HepG2 (cell line): ENCODE results near the gene SNRPD2. TPM values are rescaled to one million over a fixed set of nuclear protein-coding genes. Genes with fewer than 3 reads are reported as not detected.

Experiments
- AHDC1 ChIP-seq: sonication (generic); formaldehyde crosslinking; IDR thresholded peaks from 2 replicates; pipeline ENCODE4 v1.5.1; 2020; ENCODE audit warnings: mild to moderate bottlenecking, missing genetic modification reagents, borderline replicate concordance
- CREB1 ChIP-seq, 2 experiments: fragments of 450-650 bp in 1 of 2; IDR thresholded peaks; 2 replicates each; pipeline ENCODE4 v1.6.1; 2016 to 2017; ENCODE audit warnings: control low read depth in 1 of 2, mild to moderate bottlenecking in 1 of 2, missing compliant biosample characterization in 1 of 2, missing genetic modification characterization in 1 of 2
- KLF12 ChIP-seq: sonication (generic); formaldehyde crosslinking; IDR thresholded peaks from 2 replicates; pipeline ENCODE4 v1.4.0; 2020; ENCODE audit warnings: missing genetic modification reagents, borderline replicate concordance
- NCOA1 ChIP-seq: sonication (generic); formaldehyde crosslinking; IDR thresholded peaks from 2 replicates; pipeline ENCODE4 v1.9.0; 2021; ENCODE audit warnings: missing genetic modification reagents
- PHB2 ChIP-seq: fragments of 450-650 bp; IDR thresholded peaks from 2 replicates; pipeline ENCODE4 v1.6.1; 2018; ENCODE audit not compliant: partially characterized antibody
- POLR2A ChIP-seq, 2 experiments: IDR thresholded peaks; 2 replicates each; pipeline ENCODE4 v1.6.1; 2011; ENCODE audit warnings: low read depth in 2 of 2, low read length in 2 of 2, mild to moderate bottlenecking in 1 of 2, moderate library complexity in 1 of 2; ENCODE audit not compliant: insufficient read depth in 1 of 2
- RBFOX2 ChIP-seq: fragments of 200-400 bp; formaldehyde crosslinking; IDR thresholded peaks from 2 replicates; pipeline ENCODE4 v1.6.1; 2017; ENCODE audit warnings: low read depth, mild to moderate bottlenecking, low read length
- RELA ChIP-seq: sonication (generic); formaldehyde crosslinking; IDR thresholded peaks from 2 replicates; pipeline ENCODE4 v1.4.0; 2020; ENCODE audit warnings: missing genetic modification reagents
- RFXANK ChIP-seq: IDR thresholded peaks from 2 replicates; pipeline ENCODE4 v1.6.1; 2016
- SP5 ChIP-seq: IDR thresholded peaks from 2 replicates; pipeline ENCODE4 v1.6.1; 2016; ENCODE audit warnings: low read depth, borderline replicate concordance
- TBP ChIP-seq: sonication (generic); formaldehyde crosslinking; IDR thresholded peaks from 2 replicates; pipeline ENCODE4 v1.5.0; 2020; ENCODE audit warnings: missing genetic modification reagents
- TIGD3 ChIP-seq: sonication (generic); formaldehyde crosslinking; IDR thresholded peaks from 2 replicates; pipeline ENCODE4 v1.5.1; 2020; ENCODE audit warnings: mild to moderate bottlenecking, missing genetic modification reagents, borderline replicate concordance
- ZC3H4 ChIP-seq: sonication (generic); formaldehyde crosslinking; IDR thresholded peaks from 2 replicates; pipeline ENCODE4 v1.4.0; 2020; ENCODE audit warnings: missing genetic modification reagents, borderline replicate concordance
- ZNF10 ChIP-seq: sonication (generic); formaldehyde crosslinking; IDR thresholded peaks from 2 replicates; pipeline ENCODE4 v1.4.0; 2020; ENCODE audit warnings: mild to moderate bottlenecking, low read depth, missing genetic modification reagents, borderline replicate concordance
- ZNF280D ChIP-seq: sonication (generic); formaldehyde crosslinking; IDR thresholded peaks from 2 replicates; pipeline ENCODE4 v1.5.1; 2020; ENCODE audit warnings: mild to moderate bottlenecking, missing genetic modification reagents
- ZNF546 ChIP-seq: sonication (generic); formaldehyde crosslinking; conservative IDR thresholded peaks from 2 replicates; pipeline ENCODE4 v1.8.1; 2023; ENCODE audit warnings: mild to moderate bottlenecking, missing genetic modification reagents
- ZNF670 ChIP-seq: sonication (generic); formaldehyde crosslinking; IDR thresholded peaks from 2 replicates; pipeline ENCODE4 v1.8.0; 2022; ENCODE audit warnings: mild to moderate bottlenecking, missing genetic modification reagents, borderline replicate concordance
- polyA plus RNA-seq, 8 experiments: library from polyadenylated mRNA; depleted of rRNA in 3 of 8; stranded (reverse) in 7 of 8; unstranded in 1 of 8; fragments of >200 nt; fragmentation: Illumina TruSeq in 4 of 8; extraction: Trizol in 4 of 8; gene quantifications; 2 replicates each; pipeline versions ENCODE4 v1.2.1 to v1.2.3, GENCODE V29; 2011 to 2016; ENCODE audit warnings: low read depth in 4 of 8, missing spikeins in 1 of 8, mixed read lengths in 1 of 8; ENCODE audit not compliant: insufficient read depth in 1 of 8
- total RNA-seq, 5 experiments: library from RNA; depleted of rRNA; stranded (reverse); fragments of >200 nt; fragmentation: Illumina TruSeq; extraction: Trizol; gene quantifications; 2 replicates each; pipeline ENCODE4 v1.2.3, GENCODE V29; 2016; ENCODE audit warnings: low read depth in 1 of 5

The SNRPD2 gene
- total and polyA plus RNA-seq, 2 of the 13 experiments (the other 11 are each of a cell fraction or from before 2014, with no cell fraction given), result 299 to 485 TPM

- no peak for TF ChIP-seq RELA (CRISPR knock-in tag)
- no peak for TF ChIP-seq NCOA1 (CRISPR knock-in tag)
- no peak for TF ChIP-seq PHB2
- no peak for TF ChIP-seq TBP (CRISPR knock-in tag)
- TF ChIP-seq RBFOX2, result 0 out of 2 replicates have a peak, but pooled peaks have one; percentile 30
- no peak for TF ChIP-seq CREB1 (IDR thresholded peaks at IDR 0.05)
- no peak for TF ChIP-seq CREB1 (CRISPR knock-in tag; IDR thresholded peaks at IDR 0.05)
- no peak for TF ChIP-seq ZNF546 (CRISPR knock-in tag)
- no peak for TF ChIP-seq RFXANK (CRISPR knock-in tag)
- TF ChIP-seq POLR2A (IDR thresholded peaks at IDR 0.05; ENCODE audit: insufficient read depth in 1 of 2, low read depth in 2 of 2, low read length in 2 of 2), result peak in 1 of 2 experiments; percentile 20; a peak in 1 of 4 replicates
- no peak for TF ChIP-seq ZNF10 (CRISPR knock-in tag)
- TF ChIP-seq SP5 (CRISPR knock-in tag), result no peak
- TF ChIP-seq AHDC1, result peak; percentile 15; the same call in 1 of the 2 replicates
- TF ChIP-seq TIGD3 (CRISPR knock-in tag), result no peak
- 0 out of 2 replicates have a peak, but pooled peaks have one; percentile 42 for TF ChIP-seq ZC3H4 (CRISPR knock-in tag)
- no peak for TF ChIP-seq KLF12 (CRISPR knock-in tag)
- peak; percentile 29; the same call in 1 of the 2 replicates for TF ChIP-seq ZNF670 (CRISPR knock-in tag)
- TF ChIP-seq ZNF280D (CRISPR knock-in tag), result 0 out of 2 replicates have a peak, but pooled peaks have one; percentile 3
These were observed 26.4 kb upstream of the SNRPD2 start (continued) for GRCh38 chr19:45717983-45718650.
